ENCODE results near the gene FLCN.

The FLCN gene

DNA sequence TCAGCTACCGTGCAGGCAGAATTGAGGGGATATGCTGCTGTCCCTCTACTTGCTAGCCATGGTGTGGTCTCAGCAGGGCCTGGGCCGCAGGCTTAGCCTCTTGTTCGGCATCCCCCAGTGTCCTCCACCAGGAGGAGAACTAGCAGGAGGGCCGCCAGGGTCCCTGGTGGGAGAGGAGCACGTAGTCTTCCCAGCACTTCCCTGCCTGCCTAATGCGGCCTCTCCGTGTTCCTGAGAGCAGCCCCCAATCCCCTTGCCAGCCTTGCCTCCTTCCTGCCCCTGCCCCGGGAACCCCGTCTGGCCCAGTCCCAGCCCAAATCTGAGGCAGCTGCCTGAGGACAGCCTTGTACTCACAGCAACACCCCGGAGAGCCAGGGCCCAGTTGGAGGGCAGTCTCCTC is 69.0 kb downstream of the FLCN start:
- no peak for DNase-seq (ENCODE audit: low read depth in 1 of 2, low spot score in 1 of 2)
- no peaks in the 10 kb centered on the region for H3K27me3 ChIP-seq (ENCODE audit: insufficient read depth, poor library complexity, severe bottlenecking)
- H3K27ac ChIP-seq (replicated peaks): no peak overlapping the region

DNA sequence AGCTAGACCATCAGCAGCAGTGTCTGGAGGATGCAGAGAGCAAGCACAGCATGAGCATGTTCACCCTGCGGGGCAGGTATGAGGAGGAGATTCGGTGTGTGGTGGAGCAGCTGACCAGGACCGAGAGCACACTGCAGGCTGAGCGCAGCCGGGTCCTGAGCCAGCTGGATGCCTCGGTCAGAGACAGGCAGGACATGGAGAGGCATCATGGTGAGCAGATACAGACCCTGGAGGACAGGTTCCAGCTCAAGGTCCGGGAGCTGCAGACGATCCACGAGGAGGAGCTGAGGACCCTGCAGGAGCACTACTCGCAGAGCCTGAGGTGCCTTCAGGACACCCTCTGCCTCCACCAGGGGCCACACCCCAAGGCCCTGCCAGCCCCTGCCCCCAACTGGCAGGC is 69.6 kb downstream of the FLCN start:
- no peak overlapping the region for H3K4me3 ChIP-seq (replicated peaks; ENCODE audit: insufficient read depth, low read length)
- H3K27ac ChIP-seq (replicated peaks): no peak overlapping the region
- H3K27me3 ChIP-seq (ENCODE audit: insufficient read depth, poor library complexity, severe bottlenecking): no peaks in the 10 kb centered on the region
- TF ChIP-seq POLR2AphosphoS5 (IDR thresholded peaks at IDR 0.05; ENCODE audit: low read depth): no peak
- TF ChIP-seq, protein P1, sequence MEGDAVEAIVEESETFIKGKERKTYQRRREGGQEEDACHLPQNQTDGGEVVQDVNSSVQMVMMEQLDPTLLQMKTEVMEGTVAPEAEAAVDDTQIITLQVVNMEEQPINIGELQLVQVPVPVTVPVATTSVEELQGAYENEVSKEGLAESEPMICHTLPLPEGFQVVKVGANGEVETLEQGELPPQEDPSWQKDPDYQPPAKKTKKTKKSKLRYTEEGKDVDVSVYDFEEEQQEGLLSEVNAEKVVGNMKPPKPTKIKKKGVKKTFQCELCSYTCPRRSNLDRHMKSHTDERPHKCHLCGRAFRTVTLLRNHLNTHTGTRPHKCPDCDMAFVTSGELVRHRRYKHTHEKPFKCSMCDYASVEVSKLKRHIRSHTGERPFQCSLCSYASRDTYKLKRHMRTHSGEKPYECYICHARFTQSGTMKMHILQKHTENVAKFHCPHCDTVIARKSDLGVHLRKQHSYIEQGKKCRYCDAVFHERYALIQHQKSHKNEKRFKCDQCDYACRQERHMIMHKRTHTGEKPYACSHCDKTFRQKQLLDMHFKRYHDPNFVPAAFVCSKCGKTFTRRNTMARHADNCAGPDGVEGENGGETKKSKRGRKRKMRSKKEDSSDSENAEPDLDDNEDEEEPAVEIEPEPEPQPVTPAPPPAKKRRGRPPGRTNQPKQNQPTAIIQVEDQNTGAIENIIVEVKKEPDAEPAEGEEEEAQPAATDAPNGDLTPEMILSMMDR (IDR thresholded peaks at IDR 0.05; ENCODE audit: insufficient read depth, low read length): no peak
- TF ChIP-seq, protein P2, sequence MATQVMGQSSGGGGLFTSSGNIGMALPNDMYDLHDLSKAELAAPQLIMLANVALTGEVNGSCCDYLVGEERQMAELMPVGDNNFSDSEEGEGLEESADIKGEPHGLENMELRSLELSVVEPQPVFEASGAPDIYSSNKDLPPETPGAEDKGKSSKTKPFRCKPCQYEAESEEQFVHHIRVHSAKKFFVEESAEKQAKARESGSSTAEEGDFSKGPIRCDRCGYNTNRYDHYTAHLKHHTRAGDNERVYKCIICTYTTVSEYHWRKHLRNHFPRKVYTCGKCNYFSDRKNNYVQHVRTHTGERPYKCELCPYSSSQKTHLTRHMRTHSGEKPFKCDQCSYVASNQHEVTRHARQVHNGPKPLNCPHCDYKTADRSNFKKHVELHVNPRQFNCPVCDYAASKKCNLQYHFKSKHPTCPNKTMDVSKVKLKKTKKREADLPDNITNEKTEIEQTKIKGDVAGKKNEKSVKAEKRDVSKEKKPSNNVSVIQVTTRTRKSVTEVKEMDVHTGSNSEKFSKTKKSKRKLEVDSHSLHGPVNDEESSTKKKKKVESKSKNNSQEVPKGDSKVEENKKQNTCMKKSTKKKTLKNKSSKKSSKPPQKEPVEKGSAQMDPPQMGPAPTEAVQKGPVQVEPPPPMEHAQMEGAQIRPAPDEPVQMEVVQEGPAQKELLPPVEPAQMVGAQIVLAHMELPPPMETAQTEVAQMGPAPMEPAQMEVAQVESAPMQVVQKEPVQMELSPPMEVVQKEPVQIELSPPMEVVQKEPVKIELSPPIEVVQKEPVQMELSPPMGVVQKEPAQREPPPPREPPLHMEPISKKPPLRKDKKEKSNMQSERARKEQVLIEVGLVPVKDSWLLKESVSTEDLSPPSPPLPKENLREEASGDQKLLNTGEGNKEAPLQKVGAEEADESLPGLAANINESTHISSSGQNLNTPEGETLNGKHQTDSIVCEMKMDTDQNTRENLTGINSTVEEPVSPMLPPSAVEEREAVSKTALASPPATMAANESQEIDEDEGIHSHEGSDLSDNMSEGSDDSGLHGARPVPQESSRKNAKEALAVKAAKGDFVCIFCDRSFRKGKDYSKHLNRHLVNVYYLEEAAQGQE (IDR thresholded peaks at IDR 0.05; ENCODE audit: insufficient replicate concordance, low read depth): no peak
- TF ChIP-seq GABPA (IDR thresholded peaks at IDR 0.05; ENCODE audit: low read depth): no peak
- no peak for TF ChIP-seq SPI1 (IDR thresholded peaks at IDR 0.05; ENCODE audit: borderline replicate concordance, low read depth)
- no peak for DNase-seq (ENCODE audit: low read depth in 1 of 2, low spot score in 1 of 2)

More for the DNA sequence above, 69.0 kb downstream of the FLCN start:
- TF ChIP-seq POLR2AphosphoS5 (IDR thresholded peaks at IDR 0.05; ENCODE audit: low read depth): no peak
- H3K4me3 ChIP-seq (replicated peaks; ENCODE audit: insufficient read depth, low read length): no peak overlapping the region

DNA sequence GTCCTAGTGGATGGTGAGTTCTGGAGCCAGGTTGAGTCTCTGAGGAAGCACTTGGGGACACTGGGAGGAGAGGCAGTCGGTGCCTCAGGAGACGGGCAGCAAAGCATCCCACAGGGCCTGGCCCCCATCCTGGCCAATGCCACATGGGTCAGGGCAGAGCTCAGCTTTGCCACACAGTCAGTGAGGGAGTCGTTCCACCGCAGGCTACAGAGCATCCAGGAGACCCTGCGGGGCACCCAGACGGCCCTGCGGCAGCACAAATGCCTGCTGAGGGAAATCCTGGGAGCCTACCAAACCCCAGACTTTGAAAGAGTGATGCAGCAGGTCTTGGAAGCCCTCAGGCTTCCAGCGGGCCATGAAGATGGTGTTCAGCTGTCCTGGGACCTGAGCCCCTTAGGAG is 70.5 kb downstream of the FLCN start:
- Histone ChIP-seq H3K27me3 (ENCODE audit: insufficient read depth, poor library complexity, severe bottlenecking) (no peaks in the 10 kb centered on the region), H3K4me3 (replicated peaks; ENCODE audit: insufficient read depth, low read length) (no peak overlapping the region), H3K27ac (replicated peaks) (no peak overlapping the region)
- TF ChIP-seq, protein P1 (IDR thresholded peaks at IDR 0.05; ENCODE audit: insufficient read depth, low read length): no peak
- TF ChIP-seq POLR2AphosphoS5 (IDR thresholded peaks at IDR 0.05; ENCODE audit: low read depth): no peak
- no peak for TF ChIP-seq GABPA (IDR thresholded peaks at IDR 0.05; ENCODE audit: low read depth)
- TF ChIP-seq, protein P2 (IDR thresholded peaks at IDR 0.05; ENCODE audit: insufficient replicate concordance, low read depth): no peak
- TF ChIP-seq SPI1 (IDR thresholded peaks at IDR 0.05; ENCODE audit: borderline replicate concordance, low read depth): no peak
- DNase-seq (ENCODE audit: low read depth in 1 of 2, low spot score in 1 of 2): no peak

DNA sequence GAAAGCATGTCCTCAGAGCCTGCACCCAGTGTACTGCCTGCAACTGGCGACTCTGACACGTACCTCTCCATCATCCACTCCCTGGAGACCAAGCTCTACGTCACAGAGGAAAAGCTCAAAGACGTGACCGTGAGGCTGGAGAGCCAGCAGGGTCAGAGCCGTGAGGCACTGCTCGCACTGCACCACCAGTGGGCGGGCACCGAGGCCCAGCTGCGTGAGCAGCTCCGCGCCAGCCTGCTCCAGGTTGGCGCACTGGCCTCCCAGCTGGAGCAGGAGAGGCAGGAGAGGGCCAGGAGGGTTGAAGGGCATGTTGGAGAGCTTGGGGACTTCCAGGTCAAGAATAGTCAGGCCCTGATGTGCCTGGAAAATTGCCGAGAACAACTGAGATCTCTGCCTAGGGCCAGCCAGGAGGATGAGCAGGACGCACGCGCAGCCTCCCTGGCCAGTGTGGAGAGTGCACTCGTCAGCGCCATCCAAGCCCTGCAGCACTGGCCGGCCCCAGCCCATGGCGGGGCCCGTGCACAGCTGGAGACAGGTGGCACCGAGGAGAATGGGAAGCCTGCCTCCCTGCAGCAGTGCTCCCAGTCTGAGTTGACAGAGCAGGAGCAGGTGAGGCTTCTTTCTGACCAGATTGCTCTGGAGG is 71.2 kb downstream of the FLCN start:
- Histone ChIP-seq H3K27me3 (ENCODE audit: insufficient read depth, poor library complexity, severe bottlenecking) (no peaks in the 10 kb centered on the region), H3K27ac (replicated peaks) (no peak overlapping the region), H3K4me3 (replicated peaks; ENCODE audit: insufficient read depth, low read length) (no peak overlapping the region)
- no peak for DNase-seq (ENCODE audit: low read depth in 1 of 2, low spot score in 1 of 2)
- TF ChIP-seq GABPA (IDR thresholded peaks at IDR 0.05; ENCODE audit: low read depth) (no peak), POLR2AphosphoS5 (IDR thresholded peaks at IDR 0.05; ENCODE audit: low read depth) (no peak), SPI1 (IDR thresholded peaks at IDR 0.05; ENCODE audit: borderline replicate concordance, low read depth) (no peak)
- TF ChIP-seq, protein P1 (IDR thresholded peaks at IDR 0.05; ENCODE audit: insufficient read depth, low read length): no peak
- TF ChIP-seq, protein P2 (IDR thresholded peaks at IDR 0.05; ENCODE audit: insufficient replicate concordance, low read depth): no peak
